GM12878 (cell line): Measurements from ENCODE around the gene NRXN3. TPM values are rescaled to one million over a fixed set of nuclear protein-coding genes. Genes with fewer than 3 reads are reported as not detected.

Experiments
- ATAC-seq: fragments of 200-7000 bp; cut with Tn5 transposase; 3 replicates; pipeline ENCODE4 v1.9.1; 2020; ENCODE audit warnings: mild to moderate bottlenecking, moderate library complexity
- BruUV-seq: library from RNA; stranded (reverse); fragments of 400-500 nt; replicated peaks from 2 replicates; lab custom pipeline; 2021; lab: Mats Ljungman, UMichigan
- CTCF ChIA-PET: fragments of 300-600 bp; sonication (Branson Sonifier 250); formaldehyde crosslinking; extraction: SDS; loops from one replicate; lab custom pipeline; 2021; ENCODE audit warnings: inconsistent platforms; lab: Yijun Ruan, JAX
- POLR2A ChIA-PET: fragments of 350-600 bp; formaldehyde crosslinking; extraction: SDS; loops from one replicate; lab custom pipeline; 2021; ENCODE audit warnings: inconsistent platforms; lab: Charles Lee
- RAD21 ChIA-PET: fragments of 300-600 bp; sonication (Branson Sonifier 250); formaldehyde crosslinking; loops from one replicate; lab custom pipeline; 2023; ENCODE audit warnings: antibody characterized with exemption; ENCODE audit not compliant: unreplicated experiment; lab: Charles Lee
- SMC1A ChIA-PET: fragments of 300-600 bp; sonication (Branson Sonifier 250); formaldehyde crosslinking; loops from one replicate; lab custom pipeline; 2023; ENCODE audit not compliant: unreplicated experiment, uncharacterized antibody; lab: Charles Lee
- DNase-seq: peaks from one replicate; pipeline ENCODE4 v3.0.0-alpha.2; 2011; ENCODE audit warnings: low read depth, low spot score
- FAIRE-seq: peaks from 3 replicates; lab custom pipeline; 2011; peaks lifted over from hg19 to GRCh38; lab: Jason Lieb, UNC
- H2AFZ ChIP-seq: 2 replicates; pipeline ENCODE4 v1.6.0; 2011; ENCODE audit warnings: low read depth, low read length, control low read depth; ENCODE audit not compliant: control insufficient read depth
- H3K27ac ChIP-seq: 2 replicates; pipeline ENCODE4 v1.5.1; 2011; ENCODE audit warnings: control low read depth; ENCODE audit not compliant: control insufficient read depth, insufficient read depth
- H3K27me3 ChIP-seq, 2 experiments: replicated peaks in 1 of 2; 2 replicates each; pipeline versions ENCODE4 v1.6.0 to v1.6.1; 2011; ENCODE audit warnings: low read length in 1 of 2; ENCODE audit not compliant: control insufficient read depth in 2 of 2, insufficient read depth in 2 of 2
- H3K36me3 ChIP-seq, 2 experiments: 2 replicates each; pipeline ENCODE4 v1.5.1; 2011; ENCODE audit warnings: low read length in 1 of 2; ENCODE audit not compliant: control insufficient read depth in 2 of 2, insufficient read depth in 2 of 2
- H3K4me1 ChIP-seq: 2 replicates; pipeline ENCODE4 v1.6.1; 2011; ENCODE audit warnings: mild to moderate bottlenecking, low read length, moderate library complexity, mixed read lengths; ENCODE audit not compliant: control insufficient read depth, insufficient read depth
- H3K4me2 ChIP-seq: 2 replicates; pipeline ENCODE4 v1.6.0; 2011; ENCODE audit warnings: control low read depth; ENCODE audit not compliant: control insufficient read depth, insufficient read depth
- H3K4me3 ChIP-seq: fragments of 200-600 bp; sonication (generic); 2 replicates; pipeline ENCODE4 v1.5.1; 2016
- H3K79me2 ChIP-seq: 2 replicates; pipeline ENCODE4 v1.6.0; 2011; ENCODE audit warnings: low read length; ENCODE audit not compliant: control insufficient read depth, insufficient read depth
- H3K9ac ChIP-seq: 2 replicates; pipeline ENCODE4 v1.8.0; 2011; ENCODE audit warnings: low read length, control low read depth, mixed read lengths; ENCODE audit not compliant: control insufficient read depth, insufficient read depth
- H3K9me3 ChIP-seq: replicated peaks from 3 replicates; pipeline ENCODE4 v1.5.1; 2011; ENCODE audit warnings: mild to moderate bottlenecking, low read length; ENCODE audit not compliant: control insufficient read depth, insufficient read depth
- H4K20me1 ChIP-seq: 2 replicates; pipeline ENCODE4 v1.6.0; 2011; ENCODE audit not compliant: control insufficient read depth, insufficient read depth
- MEF2B ChIP-seq: fragments of 450-650 bp; IDR thresholded peaks from 2 replicates; pipeline ENCODE4 v1.6.1; 2018; ENCODE audit warnings: mild to moderate bottlenecking, moderate library complexity; ENCODE audit not compliant: partially characterized antibody, poor library complexity, severe bottlenecking
- WGBS: methylation state at CpG from one replicate; pipeline ENCODE4 v1.1.6; 2016; ENCODE audit warnings: low lambda C conversion rate; ENCODE audit not compliant: insufficient replicate concordance, insufficient coverage; ENCODE audit errors: missing lambda C conversion rate; 5-methylcytosine and 5-hydroxymethylcytosine counted together
- in situ Hi-C: fragments of 300-500 bp; cut with MboI; formaldehyde crosslinking; loops from 9 replicates; pipeline ENCODE4 v1.14.3; 2018; ENCODE audit warnings: mixed read lengths
- intact Hi-C: fragments of 100-400 bp; cut with micrococcal nuclease; formaldehyde crosslinking; loops from one replicate; pipeline ENCODE4 v1.14.2; 2022; ENCODE audit not compliant: unreplicated experiment
- polyA plus RNA-seq, 11 experiments: library from polyadenylated mRNA; depleted of rRNA in 4 of 11; unstranded in 6 of 11; stranded (reverse) in 5 of 11; fragments of >200 nt; fragmentation: Nextera tagmentation in 4 of 11; fragmentation: Illumina TruSeq in 1 of 11; extraction: Ambion mirVana in 4 of 11; extraction: Trizol in 1 of 11; gene quantifications; 1 replicate in 1 of 11; 2 replicates in 10 of 11; pipeline versions ENCODE4 v1.2.1 to v1.2.3, GENCODE V29; 2011 to 2016; ENCODE audit warnings: inconsistent platforms in 2 of 11, missing spikeins in 2 of 11, low read depth in 1 of 11
- total RNA-seq, 4 experiments: library from RNA; depleted of rRNA in 3 of 4; stranded (reverse); fragments of >200 nt in 3 of 4; fragmentation: Illumina TruSeq in 1 of 4; extraction: Trizol in 1 of 4; gene quantifications; 2 replicates each; pipeline versions ENCODE4 v1.2.1 to v1.2.3, GENCODE V29; 2013 to 2021
- TF ChIP-seq, protein P1 (sequence below): IDR thresholded peaks from 2 replicates; pipeline ENCODE4 v1.6.1; 2012; ENCODE audit warnings: improper control_type of control experiment, low read depth, low read length; ENCODE audit not compliant: insufficient replicate concordance
- TF ChIP-seq, protein P2 (sequence below): IDR thresholded peaks from 2 replicates; pipeline ENCODE4 v1.6.1; 2011; ENCODE audit warnings: low read depth, mild to moderate bottlenecking, low read length, moderate library complexity, borderline replicate concordance; ENCODE audit errors: extremely low read depth

The NRXN3 gene
- total and polyA plus RNA-seq, 10 of the 15 experiments (the other 5 are each of a cell fraction or from before 2014, with no cell fraction given): 0.52 to 3.3 (median 1.4) TPM

DNA sequence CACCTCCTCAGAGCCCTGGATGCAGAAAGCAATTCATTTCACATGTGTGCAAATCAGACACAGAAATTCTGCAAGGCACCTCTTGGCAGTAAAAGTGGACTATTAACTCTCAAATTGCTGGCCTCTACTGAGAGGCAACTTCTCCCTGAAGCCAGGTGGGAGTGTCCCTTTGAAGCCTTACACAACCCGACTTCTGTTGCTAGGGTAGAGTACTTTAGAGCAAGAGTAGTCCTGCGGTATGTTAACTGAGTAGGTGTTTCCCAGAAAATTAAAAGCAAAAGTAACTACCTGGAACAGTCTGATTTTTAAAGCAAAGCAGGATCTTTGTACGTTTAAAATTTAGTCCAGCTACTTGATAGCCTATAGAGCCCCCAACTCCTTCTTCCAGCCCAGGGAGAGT, 1557.7 kb downstream of the NRXN3 start (continued):
- TF ChIP-seq, protein P1, sequence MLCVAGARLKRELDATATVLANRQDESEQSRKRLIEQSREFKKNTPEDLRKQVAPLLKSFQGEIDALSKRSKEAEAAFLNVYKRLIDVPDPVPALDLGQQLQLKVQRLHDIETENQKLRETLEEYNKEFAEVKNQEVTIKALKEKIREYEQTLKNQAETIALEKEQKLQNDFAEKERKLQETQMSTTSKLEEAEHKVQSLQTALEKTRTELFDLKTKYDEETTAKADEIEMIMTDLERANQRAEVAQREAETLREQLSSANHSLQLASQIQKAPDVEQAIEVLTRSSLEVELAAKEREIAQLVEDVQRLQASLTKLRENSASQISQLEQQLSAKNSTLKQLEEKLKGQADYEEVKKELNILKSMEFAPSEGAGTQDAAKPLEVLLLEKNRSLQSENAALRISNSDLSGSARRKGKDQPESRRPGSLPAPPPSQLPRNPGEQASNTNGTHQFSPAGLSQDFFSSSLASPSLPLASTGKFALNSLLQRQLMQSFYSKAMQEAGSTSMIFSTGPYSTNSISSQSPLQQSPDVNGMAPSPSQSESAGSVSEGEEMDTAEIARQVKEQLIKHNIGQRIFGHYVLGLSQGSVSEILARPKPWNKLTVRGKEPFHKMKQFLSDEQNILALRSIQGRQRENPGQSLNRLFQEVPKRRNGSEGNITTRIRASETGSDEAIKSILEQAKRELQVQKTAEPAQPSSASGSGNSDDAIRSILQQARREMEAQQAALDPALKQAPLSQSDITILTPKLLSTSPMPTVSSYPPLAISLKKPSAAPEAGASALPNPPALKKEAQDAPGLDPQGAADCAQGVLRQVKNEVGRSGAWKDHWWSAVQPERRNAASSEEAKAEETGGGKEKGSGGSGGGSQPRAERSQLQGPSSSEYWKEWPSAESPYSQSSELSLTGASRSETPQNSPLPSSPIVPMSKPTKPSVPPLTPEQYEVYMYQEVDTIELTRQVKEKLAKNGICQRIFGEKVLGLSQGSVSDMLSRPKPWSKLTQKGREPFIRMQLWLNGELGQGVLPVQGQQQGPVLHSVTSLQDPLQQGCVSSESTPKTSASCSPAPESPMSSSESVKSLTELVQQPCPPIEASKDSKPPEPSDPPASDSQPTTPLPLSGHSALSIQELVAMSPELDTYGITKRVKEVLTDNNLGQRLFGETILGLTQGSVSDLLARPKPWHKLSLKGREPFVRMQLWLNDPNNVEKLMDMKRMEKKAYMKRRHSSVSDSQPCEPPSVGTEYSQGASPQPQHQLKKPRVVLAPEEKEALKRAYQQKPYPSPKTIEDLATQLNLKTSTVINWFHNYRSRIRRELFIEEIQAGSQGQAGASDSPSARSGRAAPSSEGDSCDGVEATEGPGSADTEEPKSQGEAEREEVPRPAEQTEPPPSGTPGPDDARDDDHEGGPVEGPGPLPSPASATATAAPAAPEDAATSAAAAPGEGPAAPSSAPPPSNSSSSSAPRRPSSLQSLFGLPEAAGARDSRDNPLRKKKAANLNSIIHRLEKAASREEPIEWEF: no peak
- no peak for TF ChIP-seq MEF2B

GRCh38 chr14:79728331-79728730, 1558.2 kb downstream of the NRXN3 start:
- intact Hi-C loops: no loop called here
- no peak overlapping the region for H3K4me2 ChIP-seq
- ATAC-seq: no peak
- H3K4me1 ChIP-seq: no peaks in the 10 kb centered on the region
- DNase-seq: no peak
- WGBS: 38% methylated on average over 3 of the region's 3 CpGs
- ChIA-PET SMC1A (no interaction called here), CTCF (no interaction called here), RAD21 (no interaction called here), POLR2A (no interaction called here)
- no peak for FAIRE-seq
- no peaks in the 10 kb centered on the region for H3K9me3 ChIP-seq
- no peaks in the 10 kb centered on the region for H3K27me3 ChIP-seq
- no peaks in the 10 kb centered on the region for H4K20me1 ChIP-seq
- no peak overlapping the region for H2AFZ ChIP-seq
- H3K4me3 ChIP-seq: no peak overlapping the region
- BruUV-seq: no TSS peak
- H3K79me2 ChIP-seq: no peaks in the 10 kb centered on the region
- no peak overlapping the region for H3K27ac ChIP-seq
- no peak overlapping the region for H3K9ac ChIP-seq
- H3K36me3 ChIP-seq: no peaks in the 10 kb centered on the region
- in situ Hi-C loops: no loop called here
- TF ChIP-seq, protein P2, sequence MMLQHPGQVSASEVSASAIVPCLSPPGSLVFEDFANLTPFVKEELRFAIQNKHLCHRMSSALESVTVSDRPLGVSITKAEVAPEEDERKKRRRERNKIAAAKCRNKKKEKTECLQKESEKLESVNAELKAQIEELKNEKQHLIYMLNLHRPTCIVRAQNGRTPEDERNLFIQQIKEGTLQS: no peak
